ENCODE results near the gene MCC. TPM values are rescaled to one million over a fixed set of nuclear protein-coding genes. Genes with fewer than 3 reads are reported as not detected.

Gene MCC
- total RNA-seq, 1 donor from 2014 or later: 46.1 TPM

DNA sequence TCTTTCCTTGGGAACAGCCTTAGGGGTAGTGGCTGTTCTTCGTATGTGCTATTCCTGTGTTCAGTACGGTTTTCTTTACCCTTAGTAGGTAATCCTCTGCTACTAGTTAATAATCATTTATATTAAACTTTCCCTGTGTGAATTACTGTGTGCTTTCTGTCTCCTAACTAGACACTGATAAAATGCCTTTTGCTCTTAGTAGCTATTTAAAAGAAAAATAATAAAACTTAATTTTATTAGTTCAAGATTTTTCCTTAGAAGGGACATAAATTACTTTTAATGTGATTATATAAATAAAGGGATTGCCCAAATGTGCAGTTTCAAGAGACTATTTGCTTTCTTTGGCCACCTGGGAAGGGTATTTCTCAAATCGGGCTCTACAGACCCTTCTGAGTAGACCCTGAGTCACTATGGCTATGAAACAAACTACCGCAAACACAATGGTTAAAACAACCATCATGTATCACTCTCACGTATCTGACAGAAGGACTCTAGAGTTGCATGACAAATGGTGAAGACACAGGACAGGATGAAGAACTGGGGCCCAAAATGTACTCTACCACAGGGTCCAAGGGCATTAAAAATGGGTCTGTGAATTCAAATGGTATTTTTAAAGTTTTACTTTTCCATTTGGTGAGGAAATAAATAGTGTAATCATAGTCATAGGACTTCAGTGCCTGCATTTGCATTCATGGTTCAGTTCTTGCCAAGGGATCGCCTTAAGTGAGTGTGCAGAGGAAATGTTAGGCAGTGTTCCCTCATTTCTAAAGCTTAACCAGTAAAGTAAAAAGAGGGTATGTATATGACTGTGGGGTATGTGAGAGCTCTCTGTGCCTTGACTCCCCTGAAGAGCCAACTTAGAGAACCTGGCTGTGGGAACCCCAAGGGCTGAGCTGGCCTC lies 150.5 kb downstream of the MCC start:
- DNase-seq: no peak
- Mint-ChIP-seq H3K4me1 (ENCODE audit: low read depth, unreplicated experiment) (no peaks in the 10 kb centered on the region), H3K9me3 (ENCODE audit: unreplicated experiment) (no peaks in the 10 kb centered on the region), H3K36me3 (ENCODE audit: unreplicated experiment) (no peaks in the 10 kb centered on the region), H3K4me3 (ENCODE audit: unreplicated experiment) (no peak overlapping the region), H3K27ac (ENCODE audit: unreplicated experiment) (no peak overlapping the region), H3K27me3 (ENCODE audit: unreplicated experiment) (no peaks in the 10 kb centered on the region)
- TF ChIP-seq, protein P1, sequence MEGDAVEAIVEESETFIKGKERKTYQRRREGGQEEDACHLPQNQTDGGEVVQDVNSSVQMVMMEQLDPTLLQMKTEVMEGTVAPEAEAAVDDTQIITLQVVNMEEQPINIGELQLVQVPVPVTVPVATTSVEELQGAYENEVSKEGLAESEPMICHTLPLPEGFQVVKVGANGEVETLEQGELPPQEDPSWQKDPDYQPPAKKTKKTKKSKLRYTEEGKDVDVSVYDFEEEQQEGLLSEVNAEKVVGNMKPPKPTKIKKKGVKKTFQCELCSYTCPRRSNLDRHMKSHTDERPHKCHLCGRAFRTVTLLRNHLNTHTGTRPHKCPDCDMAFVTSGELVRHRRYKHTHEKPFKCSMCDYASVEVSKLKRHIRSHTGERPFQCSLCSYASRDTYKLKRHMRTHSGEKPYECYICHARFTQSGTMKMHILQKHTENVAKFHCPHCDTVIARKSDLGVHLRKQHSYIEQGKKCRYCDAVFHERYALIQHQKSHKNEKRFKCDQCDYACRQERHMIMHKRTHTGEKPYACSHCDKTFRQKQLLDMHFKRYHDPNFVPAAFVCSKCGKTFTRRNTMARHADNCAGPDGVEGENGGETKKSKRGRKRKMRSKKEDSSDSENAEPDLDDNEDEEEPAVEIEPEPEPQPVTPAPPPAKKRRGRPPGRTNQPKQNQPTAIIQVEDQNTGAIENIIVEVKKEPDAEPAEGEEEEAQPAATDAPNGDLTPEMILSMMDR (IDR thresholded peaks at IDR 0.05; ENCODE audit: partially characterized antibody, unreplicated experiment): no peak

DNA sequence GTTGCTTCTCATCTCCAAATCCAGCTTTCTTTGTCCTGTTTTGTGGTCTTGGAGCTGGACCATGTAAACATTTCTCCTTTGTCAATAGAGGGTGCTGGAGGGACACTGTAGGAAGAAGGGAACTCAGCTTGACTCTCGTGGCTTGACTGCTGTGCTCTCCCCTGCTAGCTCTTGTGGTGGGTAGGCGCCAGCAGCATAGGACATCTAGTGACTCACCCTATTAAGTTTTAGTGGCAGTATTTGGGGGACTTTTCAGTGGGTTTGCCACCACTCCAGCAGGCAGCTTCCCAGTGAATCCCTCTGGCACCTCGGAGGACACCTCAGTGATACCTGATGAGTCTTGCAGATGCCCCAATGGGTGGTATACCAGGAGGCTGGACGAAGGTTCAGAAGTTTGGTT lies 151.3 kb downstream of the MCC start:
- Mint-ChIP-seq H3K27ac (ENCODE audit: unreplicated experiment) (no peak overlapping the region), H3K4me1 (ENCODE audit: low read depth, unreplicated experiment) (no peaks in the 10 kb centered on the region), H3K4me3 (ENCODE audit: unreplicated experiment) (no peak overlapping the region), H3K9me3 (ENCODE audit: unreplicated experiment) (no peaks in the 10 kb centered on the region), H3K36me3 (ENCODE audit: unreplicated experiment) (no peaks in the 10 kb centered on the region), H3K27me3 (ENCODE audit: unreplicated experiment) (no peaks in the 10 kb centered on the region)
- peak; percentile 18 for DNase-seq
- TF ChIP-seq, protein P1 (IDR thresholded peaks at IDR 0.05; ENCODE audit: partially characterized antibody, unreplicated experiment): no peak

DNA sequence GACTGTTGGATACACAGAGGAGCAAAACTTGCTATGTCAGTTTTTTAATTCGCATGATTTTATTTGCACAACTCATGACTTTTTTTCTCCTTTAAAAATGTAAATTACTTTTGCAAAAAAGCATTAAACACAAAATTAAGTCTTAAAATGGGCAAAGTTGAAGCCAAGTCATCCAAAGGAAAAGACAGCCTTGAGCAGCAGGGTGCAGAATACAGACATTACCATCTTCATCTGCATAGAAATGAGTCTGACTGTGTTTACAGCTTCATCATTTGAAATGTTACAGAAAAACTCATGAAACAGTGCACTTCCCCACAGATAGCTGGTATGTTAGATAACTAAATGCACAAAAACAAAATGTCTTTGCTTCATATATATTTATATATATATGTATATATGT lies 154.8 kb downstream of the MCC start:
- Mint-ChIP-seq H3K36me3 (ENCODE audit: unreplicated experiment) (no peaks in the 10 kb centered on the region), H3K4me3 (ENCODE audit: unreplicated experiment) (no peak overlapping the region), H3K27ac (ENCODE audit: unreplicated experiment) (no peak overlapping the region), H3K4me1 (ENCODE audit: low read depth, unreplicated experiment) (peaks cover 18% of the 10 kb centered on the region), H3K9me3 (ENCODE audit: unreplicated experiment) (no peaks in the 10 kb centered on the region), H3K27me3 (ENCODE audit: unreplicated experiment) (no peaks in the 10 kb centered on the region)
- DNase-seq: no peak
- TF ChIP-seq, protein P1 (IDR thresholded peaks at IDR 0.05; ENCODE audit: partially characterized antibody, unreplicated experiment): no peak

DNA sequence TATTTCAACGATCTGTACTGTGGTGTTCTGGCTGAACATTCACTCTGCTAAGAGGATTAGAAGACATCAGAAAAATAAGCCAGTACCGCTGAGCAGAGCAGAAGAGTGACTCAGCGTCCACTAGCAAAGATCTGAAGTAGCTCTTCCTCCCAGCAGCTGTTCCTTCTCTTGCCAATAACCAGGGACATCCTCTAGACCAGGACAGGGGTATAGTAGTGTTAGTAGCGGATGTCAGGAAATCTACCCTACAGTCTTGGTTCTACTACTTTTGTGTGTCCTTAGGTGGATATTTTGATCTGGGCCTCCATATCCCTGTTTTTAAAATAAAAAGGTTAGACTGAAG lies 157.1 kb downstream of the MCC start:
- Mint-ChIP-seq H3K27ac (ENCODE audit: unreplicated experiment) (peak overlapping the region; percentile 17), H3K4me3 (ENCODE audit: unreplicated experiment) (no peak overlapping the region), H3K4me1 (ENCODE audit: low read depth, unreplicated experiment) (peaks cover 24% of the 10 kb centered on the region), H3K36me3 (ENCODE audit: unreplicated experiment) (no peaks in the 10 kb centered on the region), H3K27me3 (ENCODE audit: unreplicated experiment) (no peaks in the 10 kb centered on the region), H3K9me3 (ENCODE audit: unreplicated experiment) (no peaks in the 10 kb centered on the region)
- no peak for DNase-seq
- TF ChIP-seq, protein P1 (IDR thresholded peaks at IDR 0.05; ENCODE audit: partially characterized antibody, unreplicated experiment): no peak

DNA sequence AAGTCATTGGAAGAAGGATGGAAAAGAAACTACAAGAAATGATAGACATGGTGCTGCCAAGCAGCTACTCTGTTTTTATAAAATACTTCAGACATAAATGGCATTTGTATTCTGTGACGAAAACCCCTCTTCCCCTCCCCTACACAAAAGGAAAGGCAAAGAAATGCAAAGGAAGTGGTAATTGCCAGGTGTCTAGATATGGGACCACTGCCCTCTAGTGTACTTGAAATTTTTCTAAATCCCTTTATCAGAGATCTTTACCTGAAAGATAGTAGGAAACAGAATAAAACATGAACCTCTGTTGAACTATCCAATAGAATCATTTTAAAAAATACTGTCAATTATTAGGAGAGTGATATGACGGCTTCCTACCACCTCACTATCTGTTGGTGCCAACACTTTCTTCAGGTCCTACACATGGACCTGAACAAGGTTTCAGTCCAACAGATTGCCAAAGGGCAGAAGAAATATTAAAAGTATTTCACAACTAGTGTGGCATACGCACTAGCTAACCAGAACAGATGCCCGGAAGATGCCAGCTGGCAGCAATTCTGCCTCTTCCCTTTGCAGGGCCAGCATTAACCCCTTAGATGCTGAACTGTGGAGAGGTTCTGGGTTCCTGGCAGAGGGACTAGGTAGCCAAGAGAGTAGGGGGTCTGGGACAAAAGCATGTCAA lies 157.6 kb downstream of the MCC start:
- TF ChIP-seq, protein P1 (IDR thresholded peaks at IDR 0.05; ENCODE audit: partially characterized antibody, unreplicated experiment): peak; percentile 61
- Mint-ChIP-seq H3K27ac (ENCODE audit: unreplicated experiment) (peak overlapping the region; percentile 17), H3K36me3 (ENCODE audit: unreplicated experiment) (no peaks in the 10 kb centered on the region), H3K9me3 (ENCODE audit: unreplicated experiment) (no peaks in the 10 kb centered on the region), H3K27me3 (ENCODE audit: unreplicated experiment) (no peaks in the 10 kb centered on the region), H3K4me1 (ENCODE audit: low read depth, unreplicated experiment) (peaks cover 25% of the 10 kb centered on the region), H3K4me3 (ENCODE audit: unreplicated experiment) (no peak overlapping the region)
- DNase-seq: no peak
